GM12892 (cell line): Measurements from ENCODE around the gene HSFX4.

Source experiments
- POLR2A ChIP-seq: IDR thresholded peaks from 2 replicates; pipeline ENCODE4 v1.6.1; 2011; ENCODE audit warnings: low read depth, low read length, control low read depth
- POLR2AphosphoS5 ChIP-seq: IDR thresholded peaks from 2 replicates; pipeline ENCODE4 v1.6.1; 2011; ENCODE audit warnings: low read depth, low read length, control low read depth

DNA sequence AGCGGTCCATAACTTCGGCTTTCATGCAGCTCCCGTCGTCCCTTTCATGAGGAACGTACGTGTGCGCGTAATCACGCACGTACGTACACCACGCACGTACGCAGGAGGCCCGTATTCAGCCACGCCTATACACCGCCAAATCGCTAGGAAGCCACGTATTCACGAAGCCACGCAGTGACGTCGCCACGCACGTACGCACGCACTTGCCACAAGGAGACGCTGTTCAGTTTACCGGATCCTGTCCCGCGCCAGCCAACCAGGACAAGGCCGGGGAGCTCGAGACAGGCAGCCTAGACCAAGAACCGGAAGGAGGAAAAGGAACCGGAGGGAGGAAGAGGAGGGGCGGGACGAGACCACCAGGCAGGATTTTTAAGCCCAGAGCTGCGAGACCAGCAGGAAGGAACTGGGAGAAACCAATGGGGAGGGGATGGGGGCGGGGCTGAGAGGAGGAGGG lies 9.1 kb downstream of the HSFX4 start, which contains the start of gene EOLA2:
- no peak; the same call in 1 of the 2 replicates for TF ChIP-seq POLR2AphosphoS5
- no peak for TF ChIP-seq POLR2A
